GM12891 (cell line): Measurements from ENCODE around the gene HDAC5.

Experiments used
- DNase-seq: peaks from one replicate; pipeline ENCODE4 v3.0.0; 2011; ENCODE audit warnings: low spot score; ENCODE audit not compliant: insufficient read length
- FAIRE-seq: peaks from 2 replicates; lab custom pipeline; 2011; peaks lifted over from hg19 to GRCh38; lab: Jason Lieb, UNC
- PAX5 ChIP-seq: IDR thresholded peaks from 2 replicates; pipeline ENCODE4 v1.6.1; 2011; ENCODE audit warnings: low read length, moderate library complexity, mild to moderate bottlenecking; ENCODE audit not compliant: insufficient read depth, severe bottlenecking
- POLR2A ChIP-seq: IDR thresholded peaks from 2 replicates; pipeline ENCODE4 v1.6.1; 2011; ENCODE audit warnings: low read depth, low read length, control low read depth
- POLR2AphosphoS5 ChIP-seq: IDR thresholded peaks from 2 replicates; pipeline ENCODE4 v1.6.1; 2011; ENCODE audit warnings: low read depth, low read length, control low read depth
- POU2F2 ChIP-seq: IDR thresholded peaks from 2 replicates; pipeline ENCODE4 v1.6.1; 2011; ENCODE audit warnings: low read depth, mild to moderate bottlenecking, control low read depth, low read length, moderate library complexity
- SPI1 ChIP-seq: IDR thresholded peaks from 2 replicates; pipeline ENCODE4 v1.6.1; 2011; ENCODE audit warnings: low read depth, low read length, control low read depth
- TAF1 ChIP-seq: IDR thresholded peaks from 2 replicates; pipeline ENCODE4 v1.6.1; 2011; ENCODE audit warnings: low read depth, low read length, control low read depth

HDAC5 gene

DNA sequence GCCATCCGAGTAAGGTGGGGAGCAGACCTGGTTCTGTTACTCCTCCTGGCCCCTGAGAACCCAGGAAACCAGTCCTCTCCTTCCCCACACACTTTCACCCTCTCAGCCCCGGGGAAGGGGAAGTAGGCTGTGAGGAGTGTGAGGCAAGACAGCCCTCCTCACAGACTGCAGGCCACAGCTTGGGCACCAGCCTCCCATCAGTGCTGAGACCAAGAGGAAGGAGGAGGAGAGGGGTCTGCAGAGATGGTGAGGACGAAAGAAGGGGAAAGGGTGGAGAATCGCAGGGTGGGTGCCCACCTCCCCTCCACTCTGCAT, 45.9 kb downstream of the HDAC5 start:
- no peak for DNase-seq
- no peak for FAIRE-seq
- TF ChIP-seq SPI1 (no peak), POLR2AphosphoS5 (no peak), POU2F2 (no peak), PAX5 (no peak), TAF1 (no peak), POLR2A (no peak)

DNA sequence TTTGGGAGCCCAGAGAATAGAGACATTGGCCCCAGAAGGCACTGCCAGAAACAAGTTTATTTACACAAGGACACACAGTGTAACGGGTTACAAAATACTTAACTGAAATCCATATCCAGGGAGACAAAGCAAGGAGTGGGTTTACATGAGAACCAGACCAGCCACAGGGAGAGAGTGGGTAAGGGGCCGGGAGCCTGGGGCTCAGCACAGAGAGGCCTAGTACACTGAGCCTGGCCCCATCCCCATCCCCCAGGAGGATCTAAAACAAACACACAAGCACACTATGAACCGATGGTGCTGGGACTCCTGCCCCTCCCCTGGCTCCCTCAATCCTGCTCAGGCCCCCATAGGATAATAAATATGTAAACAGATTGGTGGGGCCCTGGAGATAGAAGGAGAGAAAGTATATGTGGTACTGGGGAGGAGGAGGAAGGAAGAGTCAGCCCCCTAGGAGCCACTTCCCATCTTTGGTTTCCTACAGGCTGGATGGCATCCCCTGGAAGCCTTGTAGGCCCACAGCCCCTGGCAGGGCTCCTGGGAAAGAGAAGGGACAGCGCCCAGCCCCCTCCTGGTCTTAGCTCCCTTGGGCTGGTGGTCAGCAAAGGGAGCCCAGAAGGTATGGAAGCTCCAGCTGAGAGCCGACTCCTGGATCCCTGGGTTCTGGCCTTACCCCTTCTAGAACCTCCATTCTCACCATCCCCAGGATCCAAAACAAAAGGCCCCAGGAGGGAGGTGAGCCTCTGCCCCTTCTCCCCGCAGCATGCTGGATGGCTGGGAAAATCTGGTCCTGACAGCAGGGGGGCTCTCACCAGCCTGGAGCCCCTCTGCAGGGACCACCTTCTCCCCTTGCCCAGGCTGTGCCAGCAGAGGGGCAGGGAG, 46.5 kb downstream of the HDAC5 start:
- no peak for FAIRE-seq

DNA sequence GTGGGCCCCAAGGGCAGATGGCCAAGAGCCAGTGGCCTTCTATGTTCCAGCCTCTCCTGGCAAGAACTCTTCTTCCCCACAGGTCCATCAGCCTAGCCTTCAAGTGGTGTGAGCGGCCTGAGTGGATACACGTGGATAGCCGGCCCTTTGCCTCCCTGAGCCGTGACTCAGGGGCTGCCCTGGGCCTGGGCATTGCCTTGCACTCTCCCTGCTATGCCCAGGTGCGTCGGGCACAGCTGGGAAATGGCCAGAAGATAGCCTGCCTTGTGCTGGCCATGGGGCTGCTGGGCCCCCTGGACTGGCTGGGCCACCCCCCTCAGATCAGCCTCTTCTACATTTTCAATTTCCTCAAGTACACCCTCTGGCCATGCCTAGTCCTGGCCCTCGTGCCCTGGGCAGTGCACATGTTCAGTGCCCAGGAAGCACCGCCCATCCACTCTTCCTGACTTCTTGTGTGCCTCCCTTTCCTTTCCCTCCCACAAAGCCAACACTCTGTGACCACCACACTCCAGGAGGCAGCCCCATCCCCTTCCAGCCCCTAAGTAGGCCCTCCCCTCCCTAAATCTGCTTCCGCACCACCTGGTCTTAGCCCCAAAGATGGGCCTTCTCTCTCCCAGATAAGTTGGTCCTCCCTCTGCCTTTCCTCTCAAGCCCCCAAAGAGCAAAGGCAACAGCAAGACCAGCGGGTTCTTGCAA, 47.7 kb downstream of the HDAC5 start:
- FAIRE-seq (no peak), DNase-seq (no peak)
- TF ChIP-seq PAX5: no peak
- no peak for TF ChIP-seq POLR2A
- TF ChIP-seq SPI1: no peak

More for the DNA sequence above, 46.5 kb downstream of the HDAC5 start:
- no peak for DNase-seq
- TF ChIP-seq SPI1 (no peak), POLR2AphosphoS5 (no peak), TAF1 (no peak), PAX5 (no peak), POU2F2 (no peak), POLR2A (no peak)

DNA sequence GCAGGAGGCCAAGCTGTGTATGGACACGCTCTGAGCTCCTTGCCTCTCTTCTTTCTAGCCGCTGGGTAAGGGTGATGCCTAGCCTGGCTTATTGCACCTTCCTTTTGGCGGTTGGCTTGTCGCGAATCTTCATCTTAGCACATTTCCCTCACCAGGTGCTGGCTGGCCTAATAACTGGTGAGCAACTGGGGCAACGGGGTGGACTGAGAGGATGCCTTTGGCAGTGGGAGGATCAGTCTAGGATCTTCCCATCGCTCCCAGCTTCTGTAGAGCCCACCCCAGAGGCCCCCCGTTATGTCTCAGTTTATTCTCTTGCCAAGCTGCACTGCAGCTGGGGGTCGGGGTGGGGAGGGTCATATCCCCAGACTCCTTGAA, 48.5 kb downstream of the HDAC5 start:
- no peak for DNase-seq
- no peak for FAIRE-seq
- TF ChIP-seq POU2F2 (no peak), POLR2A (no peak), POLR2AphosphoS5 (no peak), PAX5 (no peak), TAF1 (no peak), SPI1 (no peak)

DNA sequence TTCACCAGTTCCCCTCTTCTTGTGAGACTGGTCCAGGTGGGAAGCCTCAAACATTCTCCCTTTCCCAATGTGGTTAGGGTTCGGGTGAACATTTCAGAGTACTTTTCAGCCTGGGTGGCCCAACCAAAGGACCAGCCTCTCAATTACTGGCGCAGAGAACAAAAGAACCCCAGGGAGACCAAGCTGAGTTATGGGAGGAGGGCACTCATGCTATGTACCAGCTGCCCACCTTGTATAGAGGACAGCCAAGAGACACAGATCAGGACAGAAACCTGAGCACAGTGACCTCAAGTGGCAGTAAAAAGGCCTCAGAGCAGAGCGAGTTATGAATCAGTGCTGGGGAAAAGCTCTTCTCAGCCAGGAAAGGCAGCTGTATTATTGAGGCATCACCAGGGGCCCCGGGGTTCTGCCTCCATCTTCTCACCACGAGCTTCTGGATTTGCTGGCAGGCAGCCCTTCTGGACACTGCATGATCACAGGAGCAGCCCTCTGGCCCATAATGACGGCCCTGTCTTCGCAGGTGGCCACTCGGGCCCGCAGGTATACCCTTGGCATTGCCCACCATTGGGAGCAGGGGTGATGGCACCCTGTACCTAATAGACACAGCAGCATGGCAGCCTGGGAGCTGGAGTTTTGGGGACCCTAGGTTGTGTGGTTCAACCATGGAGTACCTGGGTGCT, 49.1 kb downstream of the HDAC5 start:
- TF ChIP-seq POU2F2: no peak
- TF ChIP-seq SPI1: no peak
- no peak for TF ChIP-seq PAX5
- TF ChIP-seq POLR2A: no peak
- no peak for TF ChIP-seq TAF1
- no peak for TF ChIP-seq POLR2AphosphoS5
- DNase-seq (no peak), FAIRE-seq (no peak)

DNA sequence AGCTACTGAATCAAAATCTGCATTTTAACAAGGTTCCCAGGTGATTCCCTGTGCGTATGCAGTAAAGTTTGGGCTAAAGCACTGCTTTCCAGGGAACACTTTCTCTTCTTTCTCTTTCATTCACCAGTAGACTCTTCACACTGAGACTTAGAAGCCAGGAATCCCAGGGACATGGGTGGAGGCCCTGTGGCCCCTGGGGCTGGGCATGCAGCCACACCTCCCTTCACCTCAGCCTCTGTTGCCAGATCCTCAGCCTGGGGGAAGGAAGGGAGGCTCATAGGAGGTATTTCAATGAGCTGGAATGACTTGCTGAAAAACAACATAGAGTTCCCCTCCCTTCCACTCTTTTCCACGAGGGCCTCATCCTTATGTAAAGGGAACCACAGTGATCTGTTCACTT, 51.7 kb downstream of the HDAC5 start:
- TF ChIP-seq TAF1 (no peak), PAX5 (no peak), POU2F2 (no peak), POLR2AphosphoS5 (no peak), POLR2A (no peak), SPI1 (no peak)
- FAIRE-seq (no peak), DNase-seq (no peak)

DNA sequence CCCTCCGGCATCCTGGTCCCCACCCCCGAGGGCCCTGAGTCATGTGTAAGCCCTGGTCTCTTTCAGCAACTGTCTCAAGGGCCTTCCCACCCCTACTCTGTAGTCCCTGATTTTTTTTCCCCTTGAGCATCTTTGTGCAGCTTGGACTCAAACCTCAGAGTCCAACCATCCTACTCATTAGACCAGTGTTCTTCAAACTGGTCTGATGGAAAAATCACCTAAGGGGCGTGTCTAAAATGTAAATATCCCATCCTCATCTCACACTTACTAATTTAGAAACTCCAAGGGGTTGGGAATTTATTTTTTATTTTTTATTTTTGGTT, 52.3 kb downstream of the HDAC5 start:
- no peak for TF ChIP-seq POLR2AphosphoS5
- TF ChIP-seq PAX5: no peak
- no peak for TF ChIP-seq POLR2A
- TF ChIP-seq POU2F2: no peak
- DNase-seq (no peak), FAIRE-seq (peak; percentile 47)

DNA sequence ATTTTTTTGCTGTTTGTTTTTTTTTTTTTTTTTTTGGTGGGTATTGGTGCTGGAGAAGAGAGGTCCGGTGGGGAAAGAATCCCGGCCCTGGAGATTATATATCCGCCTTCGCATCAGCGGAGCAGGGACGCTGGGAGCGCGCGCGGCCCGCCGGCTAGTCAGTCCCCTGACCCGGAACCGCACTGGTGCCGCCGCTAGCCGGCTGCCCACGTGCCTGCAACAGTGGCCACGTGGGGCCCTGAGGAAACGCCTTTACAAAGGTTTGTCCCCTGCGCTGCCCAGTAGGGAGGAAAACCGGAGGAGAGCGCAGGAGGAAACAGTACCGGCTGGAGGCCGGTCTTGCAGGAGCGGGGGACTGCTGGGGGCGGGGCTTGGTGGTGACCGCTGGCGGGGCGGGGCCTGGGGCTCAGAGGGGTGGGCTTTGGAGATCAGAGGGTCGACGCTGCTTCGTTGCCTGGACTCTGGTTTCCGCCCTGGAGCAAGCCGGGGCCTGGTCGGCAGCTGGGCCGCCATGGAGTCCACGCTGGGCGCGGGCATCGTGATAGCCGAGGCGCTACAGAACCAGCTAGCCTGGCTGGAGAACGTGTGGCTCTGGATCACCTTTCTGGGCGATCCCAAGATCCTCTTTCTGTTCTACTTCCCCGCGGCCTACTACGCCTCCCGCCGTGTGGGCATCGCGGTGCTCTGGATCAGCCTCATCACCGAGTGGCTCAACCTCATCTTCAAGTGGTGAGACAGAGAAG, 52.8 kb downstream of the HDAC5 start, which contains the start of gene G6PC3:
TSS of gene G6PC3 (plus strand) at position 281 of the 743 bp plus-strand sequence. CDS start at position 512, 231 bp downstream.
- DNase-seq (peak; percentile 96), FAIRE-seq (peak; percentile 84)
- TF ChIP-seq POLR2A (peak; percentile 87), POU2F2 (0 out of 2 replicates have a peak, but pooled peaks have one; percentile 79), SPI1 (no peak), POLR2AphosphoS5 (peak; percentile 77), TAF1 (0 out of 2 replicates have a peak, but pooled peaks have one; percentile 46), PAX5 (no peak)

DNA sequence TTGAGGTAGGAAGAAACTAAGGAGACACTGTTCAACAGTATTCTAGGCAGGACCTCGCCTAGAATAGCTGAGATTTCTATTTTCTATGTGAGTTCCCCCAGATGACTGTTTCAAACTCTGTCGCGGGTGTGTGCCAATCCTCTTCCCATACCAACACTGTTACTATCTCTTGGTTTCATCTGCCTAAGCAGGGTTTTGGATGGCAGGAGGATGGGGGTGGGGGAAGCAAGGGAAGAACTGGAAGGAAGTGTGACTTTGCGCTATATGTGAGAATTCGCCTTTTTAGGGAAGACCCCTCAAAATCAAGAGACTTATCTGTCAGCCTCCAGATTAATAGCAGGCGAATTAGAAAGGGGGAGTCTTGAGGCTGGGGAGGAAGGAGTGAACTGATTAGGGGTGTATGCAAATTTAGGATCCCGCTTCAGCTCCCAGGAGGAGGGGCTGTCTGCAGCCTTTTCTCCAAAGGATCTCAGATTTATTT, 53.4 kb downstream of the HDAC5 start:
- TF ChIP-seq POLR2A (no peak; the same call in 1 of the 2 replicates), POU2F2 (no peak)
- DNase-seq: no peak
- FAIRE-seq: no peak
